Mammary epithelial cell (primary cell): ENCODE measurements around the gene RPS19BP1.

Source experiments
- CTCF ChIP-seq, 2 donors: IDR thresholded peaks in 1 of 2; conservative IDR thresholded peaks in 1 of 2; 2 replicates each; pipeline ENCODE4 v1.5.1; 2011 to 2012; ENCODE audit warnings: inconsistent platforms in 2 of 2, low read length in 2 of 2, mild to moderate bottlenecking in 2 of 2, control low read depth in 1 of 2, low read depth in 1 of 2; ENCODE audit not compliant: insufficient read depth in 1 of 2; ENCODE audit errors: extremely low read depth in 1 of 2
- EZH2 ChIP-seq: IDR thresholded peaks from 2 replicates; pipeline ENCODE4 v1.6.1; 2012; ENCODE audit warnings: low read length, inconsistent platforms, borderline replicate concordance

- no peak for TF ChIP-seq CTCF (conservative IDR thresholded peaks at IDR 0.05 in 1 of 2, IDR thresholded peaks at IDR 0.05 in 1 of 2; ENCODE audit: extremely low read depth in 1 of 2, insufficient read depth in 1 of 2, low read depth in 1 of 2, low read length in 2 of 2)
- TF ChIP-seq EZH2: no peak
These were observed 14.5 kb upstream of the RPS19BP1 start for GRCh38 chr22:39546889-39547586.
